Eye (tissue), 1 donor: Measurements from ENCODE around the gene MLXIPL.
"Not testable (repeated sequence)": the region's sequence is repeated elsewhere in the genome, so short reads cannot be mapped to it uniquely, and the experiment has no call there.

ENCODE experiments used
- DNase-seq: peaks from one replicate; pipeline ENCODE4 v3.0.0-alpha.2; 2015

MLXIPL gene

GRCh38 chr7:73577627-73578341 lies 46.5 kb downstream of the MLXIPL start:
- DNase-seq = no peak

DNA sequence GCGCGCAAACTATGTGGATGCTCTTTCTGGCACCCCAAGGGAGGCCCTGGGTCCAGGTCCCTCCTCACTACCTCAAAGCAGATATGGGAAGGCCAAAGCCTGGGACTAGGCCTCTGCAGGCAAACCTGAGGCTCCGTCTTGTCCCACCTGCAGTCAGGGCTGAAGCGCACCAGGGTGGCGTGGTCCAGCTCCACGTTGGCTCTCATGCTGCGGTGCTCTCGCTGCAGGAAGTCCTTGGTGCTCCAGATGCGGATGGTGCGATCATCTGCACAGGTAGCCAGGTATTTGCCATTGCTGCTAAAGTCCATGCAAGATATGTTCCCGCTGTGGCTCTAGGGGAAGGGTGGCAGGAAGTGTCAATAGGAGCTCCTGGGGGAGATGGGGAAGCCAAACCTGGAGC lies 50.5 kb downstream of the MLXIPL start:
- no peak for DNase-seq

GRCh38 chr7:73573276-73573675 lies 51.0 kb downstream of the MLXIPL start:
- DNase-seq = no peak

DNA sequence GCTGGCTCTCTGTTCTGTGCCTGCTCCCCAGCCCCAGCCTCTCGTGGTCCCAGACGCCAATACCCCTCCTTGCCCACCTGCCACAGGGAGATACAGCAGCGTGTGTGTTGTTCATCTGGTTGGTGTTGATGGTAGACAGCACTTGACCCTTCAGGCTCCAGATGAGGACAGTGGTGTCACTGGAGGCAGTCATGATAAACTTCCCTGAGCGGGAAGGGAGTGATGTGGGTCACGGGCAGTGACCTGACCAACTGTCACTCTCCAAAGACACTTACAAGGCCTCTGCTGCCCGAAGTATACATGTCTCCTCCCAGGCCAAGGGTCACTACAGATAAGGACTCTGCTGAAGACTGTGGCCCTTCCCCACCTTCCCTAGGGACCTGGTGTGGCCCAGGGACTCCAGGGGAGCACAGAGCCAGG lies 51.5 kb downstream of the MLXIPL start:
- no peak for DNase-seq

GRCh38 chr7:73570977-73571376 lies 53.3 kb downstream of the MLXIPL start:
- DNase-seq = no peak

- no peak for DNase-seq
Measured at GRCh38 chr7:73570521-73570920, 53.8 kb downstream of the MLXIPL start.

GRCh38 chr7:73569042-73569608 lies 55.2 kb downstream of the MLXIPL start:
- DNase-seq = no peak

DNA sequence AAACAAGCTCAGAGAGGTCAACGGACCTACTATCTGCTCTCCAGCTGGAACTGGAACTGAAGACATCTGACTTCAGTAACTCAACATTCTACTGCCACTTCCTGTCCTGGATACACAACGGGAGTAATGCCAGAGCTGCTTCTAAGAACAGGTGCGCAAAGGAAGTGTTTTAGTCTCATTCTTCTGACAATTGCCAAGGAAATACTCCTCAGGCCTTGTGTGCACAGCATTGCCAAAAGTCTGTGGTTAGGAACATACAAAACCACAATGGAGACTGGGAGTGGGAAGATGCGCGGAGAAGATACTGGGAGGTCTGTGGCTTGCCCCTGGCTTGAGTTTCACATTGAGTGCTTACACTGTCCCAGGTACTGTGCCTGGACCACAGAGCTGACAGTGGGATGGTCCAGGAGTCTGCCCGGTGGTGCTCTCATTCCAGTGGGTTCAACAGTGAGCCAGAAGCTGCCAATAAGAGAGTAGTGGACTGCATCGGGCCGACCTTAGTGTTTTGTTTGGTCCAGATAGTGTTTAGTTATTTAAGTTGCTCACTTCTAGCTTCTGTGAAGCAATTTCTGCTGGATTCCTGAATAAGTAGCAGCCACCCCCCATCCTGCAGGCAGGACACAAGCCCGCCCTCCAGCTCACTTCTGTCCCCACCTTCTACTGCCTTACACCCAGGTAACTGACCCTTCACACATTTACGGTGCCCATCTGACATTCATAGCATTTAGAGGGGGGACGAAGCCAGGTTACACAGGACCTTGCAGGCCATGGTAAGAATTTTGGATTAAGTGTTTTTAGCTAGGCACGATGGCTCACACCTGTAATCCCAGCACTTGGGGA lies 56.3 kb downstream of the MLXIPL start:
- DNase-seq = no peak

- no peak for DNase-seq
Measured at GRCh38 chr7:73567140-73567539, 57.2 kb downstream of the MLXIPL start.

GRCh38 chr7:73566431-73566830 lies 57.9 kb downstream of the MLXIPL start:
- not testable (repeated sequence) for DNase-seq

GRCh38 chr7:73565675-73566340 lies 58.5 kb downstream of the MLXIPL start:
- DNase-seq = no peak

- no peak for DNase-seq
Measured at GRCh38 chr7:73560109-73560835, 64.0 kb downstream of the MLXIPL start.

DNA sequence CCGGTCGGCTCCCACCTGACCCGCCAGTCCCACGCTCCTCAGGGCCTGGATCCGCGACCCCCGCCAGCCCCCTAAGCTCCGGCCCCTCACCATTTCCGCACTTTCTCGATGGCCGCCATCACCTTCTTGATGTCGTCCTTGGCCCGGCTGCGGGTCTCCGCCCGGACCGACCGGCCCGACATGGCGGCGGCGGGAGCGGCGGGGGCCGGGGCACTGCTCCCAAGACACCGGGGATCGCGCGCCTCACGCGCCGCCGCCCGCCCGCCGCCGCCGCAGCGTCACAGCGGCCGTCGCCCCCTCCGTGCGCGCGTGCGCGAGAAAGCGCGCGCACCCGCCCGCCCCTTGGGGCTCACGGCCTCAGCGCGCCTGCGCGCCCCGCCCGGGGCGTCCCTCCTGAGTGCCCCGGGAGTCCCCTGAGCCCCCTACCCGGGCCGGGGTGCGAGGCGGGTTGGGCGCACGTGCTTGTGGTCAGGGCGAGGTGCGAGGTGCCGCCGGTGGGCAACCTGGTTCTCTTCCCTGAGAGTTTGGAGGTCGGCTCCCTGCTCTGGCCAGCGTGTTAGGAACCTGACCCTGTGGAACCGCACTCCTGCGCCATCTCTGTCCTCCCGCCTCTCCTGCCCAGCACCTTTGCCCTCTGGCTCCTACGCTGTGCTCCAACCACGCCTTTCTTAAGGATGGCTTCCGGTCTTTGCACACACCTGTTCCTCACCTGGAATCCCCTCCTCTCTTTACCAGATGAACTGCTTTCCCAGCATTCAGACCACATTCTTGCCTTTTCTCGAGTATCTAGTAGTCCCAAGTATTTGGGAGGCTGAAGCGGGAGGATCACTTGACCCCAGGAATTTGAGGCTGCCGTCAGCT lies 66.7 kb downstream of the MLXIPL start, which contains the start of gene BCL7B:
BCL7B (minus strand) TSS at position 294 of the 861 bp plus-strand sequence; CDS start at position 182, 112 bp downstream.
- DNase-seq = peak; percentile 87

GRCh38 chr7:73557108-73557396 lies 67.3 kb downstream of the MLXIPL start:
- DNase-seq = peak; percentile 95

DNA sequence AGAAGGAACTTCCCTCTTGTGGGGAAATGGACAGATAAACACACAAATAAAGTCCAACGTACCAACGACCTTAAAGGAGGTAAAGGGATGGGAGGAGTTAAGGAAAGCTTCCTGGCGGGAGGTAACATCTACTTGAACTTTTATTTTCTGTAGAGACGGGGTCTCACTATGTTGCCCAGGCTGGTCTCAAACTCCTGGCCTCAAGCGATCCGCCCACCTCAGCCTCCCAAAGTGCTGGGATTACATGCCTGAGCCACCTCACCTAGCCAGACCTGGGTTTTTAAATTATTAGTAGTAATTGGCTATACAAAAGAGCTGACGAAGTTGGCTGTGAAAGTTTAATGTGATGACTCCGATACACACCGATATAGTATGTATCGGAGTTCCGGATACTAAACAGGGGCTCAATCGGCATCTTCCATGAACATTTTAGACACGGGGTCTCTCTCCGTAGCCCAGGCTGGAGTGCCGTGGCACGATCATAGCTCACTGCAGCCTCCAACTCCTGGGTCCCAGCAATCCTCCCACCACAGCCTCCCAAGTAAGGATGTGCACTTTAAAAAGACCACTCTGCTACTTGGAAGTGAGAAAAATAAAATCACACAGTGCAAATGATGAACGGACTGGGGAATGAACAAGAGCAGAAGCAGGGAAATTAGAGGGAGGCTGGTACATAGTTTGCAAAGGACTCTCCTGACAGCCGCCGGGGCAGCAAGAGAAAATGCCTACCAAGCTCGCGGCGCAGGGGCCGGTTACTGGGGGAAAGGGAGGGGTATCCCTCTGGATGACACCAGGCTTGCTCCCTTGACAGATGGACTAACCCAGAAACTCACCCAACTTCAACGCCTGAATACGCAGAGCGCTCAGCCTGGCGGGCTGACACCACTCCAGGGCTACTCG lies 67.9 kb downstream of the MLXIPL start:
- no peak for DNase-seq

- no peak for DNase-seq
Measured at GRCh38 chr7:73555411-73555982, 68.8 kb downstream of the MLXIPL start.

DNA sequence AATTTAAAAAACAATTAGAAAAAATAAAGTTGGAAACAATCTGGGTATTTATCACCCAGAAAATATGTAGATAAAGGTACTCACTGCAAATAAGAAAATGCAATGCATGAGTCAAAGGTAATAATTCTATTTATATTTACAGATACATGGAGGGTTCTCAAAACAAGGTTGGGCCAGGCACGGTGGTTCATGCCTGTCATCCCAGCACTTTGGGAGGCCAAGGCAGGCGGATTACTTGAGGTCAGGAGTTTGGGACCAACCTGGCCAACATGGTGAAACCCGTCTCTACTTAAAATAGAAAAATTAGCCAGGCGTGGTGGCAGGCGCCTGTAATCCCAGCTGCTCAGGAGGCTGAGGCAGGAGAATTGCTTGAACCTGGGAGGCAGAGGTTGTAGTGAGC lies 74.2 kb downstream of the MLXIPL start:
- DNase-seq = not testable (repeated sequence)

DNA sequence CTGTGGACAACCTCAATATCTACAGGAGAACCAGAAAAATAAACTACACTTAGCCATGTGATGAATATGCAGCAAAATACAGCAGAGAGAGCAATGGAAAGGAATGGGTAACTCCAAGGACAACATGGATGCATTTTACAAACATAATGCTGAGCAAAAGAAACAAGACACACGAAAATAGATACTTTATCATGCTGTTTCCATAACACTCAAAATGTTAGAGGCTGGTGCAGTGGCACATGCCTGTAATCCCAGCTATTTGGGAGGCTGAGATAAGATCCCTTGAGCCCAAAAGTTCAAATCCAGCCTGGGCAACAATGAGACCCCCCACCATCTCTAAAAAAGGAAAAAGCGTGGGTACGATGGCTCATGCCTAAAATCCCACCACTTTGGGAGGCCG lies 75.1 kb downstream of the MLXIPL start:
- DNase-seq = no peak

DNA sequence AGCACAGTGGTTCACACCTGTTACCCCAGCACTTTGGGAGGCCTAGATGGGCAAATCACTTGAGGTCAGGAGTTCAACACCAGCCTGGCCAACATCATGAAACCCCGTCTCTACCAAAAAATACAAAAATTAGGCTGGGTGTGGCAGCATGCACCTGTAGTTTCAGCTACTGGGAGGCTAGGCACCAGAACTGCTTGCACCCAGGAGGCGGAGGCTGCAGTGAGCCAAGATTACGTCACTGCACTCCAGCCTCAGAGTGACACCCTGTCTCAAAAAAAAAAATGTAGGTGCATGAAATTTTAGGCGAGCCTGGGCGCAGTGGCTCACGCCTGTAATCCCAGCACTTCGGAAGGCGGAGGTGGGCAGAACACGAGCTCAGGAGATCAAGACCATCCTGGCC lies 76.5 kb downstream of the MLXIPL start:
- DNase-seq = no peak

- DNase-seq = no peak
Measured at GRCh38 chr7:73544678-73545077, 79.6 kb downstream of the MLXIPL start.
